NB4 (cell line): Measurements from ENCODE around the gene SMIM38.

Source experiments
- DNase-seq: peaks from one replicate; pipeline ENCODE4 v3.0.0; 2010; ENCODE audit warnings: low read depth
- H3K4me3 ChIP-seq: one replicate; pipeline ENCODE4 v1.5.1; 2011; ENCODE audit warnings: mild to moderate bottlenecking, low read depth, low read length, moderate library complexity
- CTCF ChIP-seq: IDR thresholded peaks from one replicate; pipeline ENCODE4 v1.5.1; 2012; ENCODE audit warnings: low read depth, low read length
- MAX ChIP-seq: IDR thresholded peaks from 2 replicates; pipeline ENCODE4 v1.6.1; 2011; ENCODE audit warnings: low read depth, low read length
- MYC ChIP-seq: IDR thresholded peaks from 2 replicates; pipeline ENCODE4 v1.6.1; 2011; ENCODE audit warnings: low read depth, low read length
- POLR2A ChIP-seq: IDR thresholded peaks from 2 replicates; pipeline ENCODE4 v1.6.1; 2011; ENCODE audit warnings: mild to moderate bottlenecking; ENCODE audit not compliant: insufficient read length; ENCODE audit errors: extremely low read depth

The SMIM38 gene

GRCh38 chr11:69196783-69197169 lies 41.0 kb downstream of the SMIM38 start:
- TF ChIP-seq POLR2A (no peak), CTCF (no peak), MYC (no peak), MAX (no peak)
- H3K4me3 ChIP-seq = no peak overlapping the region
- DNase-seq = no peak

- DNase-seq = no peak
- no peak overlapping the region for H3K4me3 ChIP-seq
- no peak for TF ChIP-seq MYC
Measured at GRCh38 chr11:69198891-69199582, 43.3 kb downstream of the SMIM38 start.

- TF ChIP-seq POLR2A (no peak), CTCF (no peak), MYC (no peak), MAX (no peak)
- DNase-seq = no peak
- no peak overlapping the region for H3K4me3 ChIP-seq
Measured at GRCh38 chr11:69199583-69200315, 44.0 kb downstream of the SMIM38 start.

GRCh38 chr11:69200331-69201065 lies 44.8 kb downstream of the SMIM38 start:
- no peak for TF ChIP-seq MAX
- TF ChIP-seq POLR2A = no peak
- TF ChIP-seq CTCF = no peak
- no peak for TF ChIP-seq MYC

GRCh38 chr11:69201066-69201365 lies 45.3 kb downstream of the SMIM38 start:
- TF ChIP-seq POLR2A = no peak
- no peak for TF ChIP-seq CTCF
- no peak for TF ChIP-seq MAX
- TF ChIP-seq MYC = no peak
- no peak for DNase-seq
- no peak overlapping the region for H3K4me3 ChIP-seq

More at GRCh38 chr11:69200331-69201065, 44.8 kb downstream of the SMIM38 start:
- no peak for DNase-seq
- H3K4me3 ChIP-seq = no peak overlapping the region

GRCh38 chr11:69201764-69202370 lies 46.1 kb downstream of the SMIM38 start:
- no peak overlapping the region for H3K4me3 ChIP-seq
- DNase-seq = no peak
- TF ChIP-seq POLR2A = no peak
- no peak for TF ChIP-seq MAX
- no peak for TF ChIP-seq MYC
- TF ChIP-seq CTCF = no peak
